K562 (cell line): ENCODE results near the gene ATP6V1A. TPM values are rescaled to one million over a fixed set of nuclear protein-coding genes. Genes with fewer than 3 reads are reported as not detected.
A peak's percentile ranks its signal among the peaks of the same experiment; 100 is the strongest.

Experiments
- ATAC-seq: fragments of 200-7000 bp; cut with Tn5 transposase; 3 replicates; pipeline ENCODE4 v1.9.1; 2020; ENCODE audit warnings: moderate library complexity
- BruUV-seq: library from RNA; stranded (reverse); fragments of 400-500 nt; replicated peaks from 2 replicates; lab custom pipeline; 2021; lab: Mats Ljungman, UMichigan
- CTCF ChIA-PET: fragments of 300-600 bp; formaldehyde crosslinking; extraction: SDS; loops from one replicate; lab custom pipeline; 2021; ENCODE audit warnings: low intra/inter-chr PET ratio; lab: Yijun Ruan, JAX
- POLR2A ChIA-PET: fragments of 300-600, 350-650 bp; sonication (Branson Sonifier 250); formaldehyde crosslinking; extraction: SDS; loops from one replicate; lab custom pipeline; 2021; ENCODE audit warnings: antibody characterized with exemption, inconsistent platforms; lab: Yijun Ruan, JAX
- DNase-seq, 4 experiments: peaks; one replicate each; pipeline versions ENCODE4 v3.0.0 to v3.0.0-alpha.2; 2011 to 2018; ENCODE audit warnings: low spot score in 3 of 4, mixed read lengths in 3 of 4; ENCODE audit errors: extremely low read depth in 1 of 4
- FAIRE-seq: peaks from 2 replicates; lab custom pipeline; 2011; peaks lifted over from hg19 to GRCh38; lab: Jason Lieb, UNC
- H2AFZ ChIP-seq: 2 replicates; pipeline ENCODE4 v1.6.0; 2011; ENCODE audit warnings: low read depth, low read length, control low read depth, inconsistent platforms
- H3K27ac ChIP-seq: fragments of 200-600 bp; 3 replicates; pipeline ENCODE4 v1.8.0; 2011; ENCODE audit warnings: low read depth, mild to moderate bottlenecking, control low read depth, inconsistent platforms, low read length, moderate library complexity, mixed read lengths; ENCODE audit errors: extremely low read depth
- H3K27me3 ChIP-seq, 2 experiments: fragments of 300-600 bp in 1 of 2; 2 replicates in 1 of 2; 3 replicates in 1 of 2; pipeline versions ENCODE4 v1.6.0 to v1.8.0; 2011; ENCODE audit warnings: inconsistent platforms in 2 of 2, low read length in 2 of 2, mild to moderate bottlenecking in 1 of 2, mixed read lengths in 1 of 2, moderate library complexity in 1 of 2; ENCODE audit not compliant: control insufficient read depth in 2 of 2, insufficient read depth in 2 of 2
- H3K36me3 ChIP-seq: fragments of 300-600 bp; 3 replicates; pipeline ENCODE4 v1.8.0; 2011; ENCODE audit warnings: mild to moderate bottlenecking, low read length, inconsistent platforms; ENCODE audit not compliant: control insufficient read depth, insufficient read depth
- H3K4me1 ChIP-seq, 2 experiments: fragments of 200-600 bp in 1 of 2; replicated peaks in 1 of 2; 2 replicates in 1 of 2; 3 replicates in 1 of 2; pipeline versions ENCODE4 v1.5.1 to v1.8.0; 2011; ENCODE audit warnings: inconsistent platforms in 2 of 2, low read length in 2 of 2, mild to moderate bottlenecking in 1 of 2, mixed read lengths in 1 of 2, moderate library complexity in 1 of 2; ENCODE audit not compliant: control insufficient read depth in 2 of 2, insufficient read depth in 2 of 2
- H3K4me2 ChIP-seq: 2 replicates; pipeline ENCODE4 v1.6.1; 2011; ENCODE audit warnings: low read length, control low read depth, inconsistent platforms, mixed read lengths; ENCODE audit not compliant: insufficient read depth
- H3K4me3 ChIP-seq: fragments of 200-600 bp; sonication (generic), shearing (Covaris generic); 2 replicates; pipeline ENCODE4 v1.5.1; 2016; ENCODE audit warnings: control low read depth, inconsistent platforms
- H3K79me2 ChIP-seq: fragments of 200-600 bp; 3 replicates; pipeline ENCODE4 v1.8.0; 2011; ENCODE audit warnings: low read length, inconsistent platforms; ENCODE audit not compliant: control insufficient read depth, insufficient read depth
- H3K9ac ChIP-seq, 2 experiments: 2 replicates each; pipeline versions ENCODE4 v1.6.0 to v1.6.1; 2011; ENCODE audit warnings: low read depth in 2 of 2, low read length in 2 of 2, control low read depth in 1 of 2, inconsistent platforms in 1 of 2, mild to moderate bottlenecking in 1 of 2, mixed read lengths in 1 of 2; ENCODE audit not compliant: insufficient read depth in 1 of 2
- H3K9me1 ChIP-seq: one replicate; pipeline ENCODE4 v1.6.0; 2011; ENCODE audit warnings: inconsistent platforms, mild to moderate bottlenecking, low read length, moderate library complexity; ENCODE audit not compliant: control insufficient read depth, insufficient read depth
- H3K9me3 ChIP-seq: replicated peaks from 2 replicates; pipeline ENCODE4 v1.5.1; 2011; ENCODE audit warnings: low read depth, low read length, inconsistent platforms; ENCODE audit not compliant: control insufficient read depth, insufficient read depth
- H4K20me1 ChIP-seq: replicated peaks from 2 replicates; pipeline ENCODE4 v1.6.1; 2011; ENCODE audit warnings: low read length, inconsistent platforms, mixed read lengths; ENCODE audit not compliant: control insufficient read depth, insufficient read depth
- ASH1L ChIP-seq: fragments of 450-650 bp; IDR thresholded peaks from 2 replicates; pipeline ENCODE4 v1.6.1; 2018; ENCODE audit warnings: borderline replicate concordance, mild to moderate bottlenecking, low read depth; ENCODE audit not compliant: partially characterized antibody
- BCL6 ChIP-seq: fragments of 250-450 bp; sonication (Bioruptor Pico); IDR thresholded peaks from 2 replicates; pipeline ENCODE4 v1.4.0; 2020
- CCNT2 ChIP-seq: IDR thresholded peaks from 2 replicates; pipeline ENCODE4 v1.6.1; 2011; ENCODE audit warnings: borderline replicate concordance, low read depth, mild to moderate bottlenecking, moderate library complexity, mixed read lengths, low read length; ENCODE audit not compliant: insufficient read length; ENCODE audit errors: extremely low read depth
- CEBPB ChIP-seq: fragments of 450-650 bp; IDR thresholded peaks from 2 replicates; pipeline ENCODE4 v1.6.1; 2016; ENCODE audit warnings: missing genetic modification characterization, missing compliant biosample characterization
- ETS2 ChIP-seq: IDR thresholded peaks from 2 replicates; pipeline ENCODE4 v1.6.1; 2016; ENCODE audit warnings: borderline replicate concordance, missing genetic modification characterization, mild to moderate bottlenecking, moderate library complexity, missing compliant biosample characterization; ENCODE audit not compliant: poor library complexity, severe bottlenecking
- FIP1L1 ChIP-seq: fragments of 200-400 bp; formaldehyde crosslinking; IDR thresholded peaks from 2 replicates; pipeline ENCODE4 v1.6.1; 2018; ENCODE audit warnings: mild to moderate bottlenecking, low read depth, low read length; ENCODE audit not compliant: poor library complexity, severe bottlenecking
- NR1H2 ChIP-seq: sonication (generic); formaldehyde crosslinking; IDR thresholded peaks from 2 replicates; pipeline ENCODE4 v1.4.0; 2020; ENCODE audit warnings: mild to moderate bottlenecking, missing genetic modification reagents
- POLR2AphosphoS5 ChIP-seq: IDR thresholded peaks from 2 replicates; pipeline ENCODE4 v1.6.1; 2011; ENCODE audit warnings: mild to moderate bottlenecking, low read depth, low read length, moderate library complexity; ENCODE audit not compliant: control insufficient read depth, insufficient read depth
- RBBP5 ChIP-seq: fragments of 200-600 bp; sonication (generic); IDR thresholded peaks from 2 replicates; pipeline ENCODE4 v1.6.1; 2012; ENCODE audit warnings: borderline replicate concordance, mild to moderate bottlenecking, low read length, control low read depth, inconsistent platforms; ENCODE audit not compliant: insufficient read depth, poor library complexity, severe bottlenecking
- SMAD2 ChIP-seq: fragments of 150-350 bp; IDR thresholded peaks from 2 replicates; pipeline ENCODE4 v1.6.1; 2014; ENCODE audit warnings: low read depth, mild to moderate bottlenecking, low read length
- ZFPM2 ChIP-seq: fragments of 250-450 bp; sonication (Bioruptor Pico); IDR thresholded peaks from 2 replicates; pipeline ENCODE4 v1.5.1; 2022; ENCODE audit warnings: mild to moderate bottlenecking
- ZNF212 ChIP-seq: fragments of 450-650 bp; formaldehyde crosslinking; IDR thresholded peaks from 2 replicates; pipeline ENCODE4 v1.4.0; 2020; ENCODE audit warnings: mild to moderate bottlenecking
- WGBS: fragments of 100-300 bp; shearing (Covaris generic); methylation state at CpG from one replicate; pipeline ENCODE4 v1.1.6; 2016; ENCODE audit warnings: low coverage, mixed read lengths; ENCODE audit not compliant: insufficient coverage; ENCODE audit errors: missing lambda C conversion rate; 5-methylcytosine and 5-hydroxymethylcytosine counted together
- in situ Hi-C: fragments of 300-500 bp; cut with MboI; formaldehyde crosslinking; loops from 4 replicates; pipeline ENCODE4 v1.15.0; 2018; ENCODE audit warnings: inconsistent platforms, mixed read lengths
- intact Hi-C: fragments of 100-400 bp; cut with micrococcal nuclease; formaldehyde crosslinking; loops from 2 replicates; pipeline ENCODE4 v1.14.2; 2022
- polyA plus RNA-seq, 8 experiments: library from polyadenylated mRNA; depleted of rRNA in 4 of 8; stranded (reverse) in 5 of 8; unstranded in 3 of 8; fragments of >200 nt; fragmentation: Nextera tagmentation in 2 of 8; fragmentation: Illumina TruSeq in 1 of 8; extraction: Ambion mirVana in 2 of 8; extraction: Trizol in 1 of 8; gene quantifications; 2 replicates each; pipeline versions ENCODE4 v1.2.1 to v1.2.3, GENCODE V29; 2011 to 2014; ENCODE audit warnings: inconsistent platforms in 1 of 8, missing spikeins in 1 of 8
- total RNA-seq, 7 experiments: library from RNA; depleted of rRNA in 6 of 7; stranded (reverse); fragments of >200 nt in 6 of 7; fragmentation: Illumina TruSeq in 2 of 7; extraction: Trizol in 2 of 7; gene quantifications; 2 replicates each; pipeline versions ENCODE4 v1.2.1 to v1.2.3, GENCODE V29; 2011 to 2021; ENCODE audit warnings: low replicate concordance in 1 of 7
- TF ChIP-seq, protein P1 (sequence below): sonication (generic); formaldehyde crosslinking; IDR thresholded peaks from 2 replicates; pipeline ENCODE4 v1.8.0; 2022; ENCODE audit warnings: mild to moderate bottlenecking, missing genetic modification reagents
- TF ChIP-seq, protein P2 (sequence below): fragments of 250-450 bp; sonication (Bioruptor Pico); IDR thresholded peaks from 2 replicates; pipeline ENCODE4 v1.4.0; 2020
- TF ChIP-seq, protein P3 (sequence below): fragments of 450-650 bp; IDR thresholded peaks from 2 replicates; pipeline ENCODE4 v1.6.1; 2017; ENCODE audit warnings: antibody characterized with exemption, mild to moderate bottlenecking

Gene ATP6V1A
- total and polyA plus RNA-seq, 9 of the 15 experiments (the other 6 are each of a cell fraction or from before 2014, with no cell fraction given) = 23.6 to 57.1 (median 39.9) TPM

DNA sequence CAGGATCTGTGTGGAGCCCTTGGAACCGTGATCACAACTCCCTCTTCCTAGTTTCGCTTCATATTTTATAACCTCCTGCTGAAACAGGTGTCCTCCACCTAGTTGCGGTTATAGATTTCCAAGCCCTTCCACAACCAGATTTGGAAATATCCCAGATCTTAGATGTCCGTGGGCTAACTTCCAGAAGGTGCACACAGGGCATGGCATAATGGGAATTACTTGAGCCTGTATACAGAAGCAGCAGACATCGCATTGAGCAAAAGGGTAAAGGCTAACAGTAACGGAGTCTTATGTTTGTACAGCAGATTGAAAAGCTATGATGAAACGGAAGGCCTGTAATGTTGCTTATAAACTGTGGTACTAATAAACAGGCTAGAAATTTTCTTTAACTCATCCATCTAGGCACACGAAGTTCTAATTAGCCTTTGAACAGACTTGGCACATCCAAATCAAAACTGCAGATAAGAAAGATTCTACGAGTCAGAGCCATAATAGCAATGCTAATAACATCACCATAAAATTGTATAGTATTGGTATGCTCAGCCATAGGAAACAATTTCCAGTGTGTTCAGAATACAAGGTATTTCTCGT lies 49.2 kb upstream of the ATP6V1A start:
- no peaks in the 10 kb centered on the region for H4K20me1 ChIP-seq
- FAIRE-seq (no peak), DNase-seq (no peak), ATAC-seq (no peak)
- peak overlapping the region; percentile 47 for H3K4me3 ChIP-seq
- WGBS = 2% methylated on average over 10 of the region's 10 CpGs
- H3K79me2 ChIP-seq = peaks cover 14% of the 10 kb centered on the region; the same call in 2 of the 3 replicates
- in situ Hi-C loops (no loop called here), intact Hi-C loops (loop anchor here (2.0 kb wide), 1 partner anchor 49 kb away; the partner anchor contains the start of genes ATP6V1A and NAA50)
- no TSS peak for BruUV-seq
- peaks cover 0 to 5% of the 10 kb centered on the region in 2 experiments; a peak in 2 of 5 replicates for H3K4me1 ChIP-seq
- H3K9ac ChIP-seq = peak overlapping the region; percentile 80 to 85
- no peaks in the 10 kb centered on the region for H3K9me1 ChIP-seq
- H3K4me2 ChIP-seq = peak overlapping the region; percentile 92
- peak overlapping the region; percentile 77; the same call in 2 of the 3 replicates for H3K27ac ChIP-seq
- H2AFZ ChIP-seq = peak overlapping the region; percentile 90
- POLR2A ChIA-PET = no interaction called here
- no peaks in the 10 kb centered on the region for H3K27me3 ChIP-seq
- H3K9me3 ChIP-seq = no peaks in the 10 kb centered on the region
- H3K36me3 ChIP-seq = no peaks in the 10 kb centered on the region
- CTCF ChIA-PET = no interaction called here
- TF ChIP-seq ETS2 (tag) = no peak
- no peak for TF ChIP-seq ZNF212 (CRISPR knock-in tag)
- no peak for TF ChIP-seq ASH1L
- TF ChIP-seq POLR2AphosphoS5 = no peak
- TF ChIP-seq CEBPB (tag) = no peak
- TF ChIP-seq RBBP5 = no peak
- no peak for TF ChIP-seq SMAD2
- TF ChIP-seq NR1H2 (CRISPR knock-in tag) = no peak
- no peak for TF ChIP-seq FIP1L1
- TF ChIP-seq ZFPM2 (CRISPR knock-in tag) = no peak
- TF ChIP-seq BCL6 = no peak
- TF ChIP-seq, protein P1, sequence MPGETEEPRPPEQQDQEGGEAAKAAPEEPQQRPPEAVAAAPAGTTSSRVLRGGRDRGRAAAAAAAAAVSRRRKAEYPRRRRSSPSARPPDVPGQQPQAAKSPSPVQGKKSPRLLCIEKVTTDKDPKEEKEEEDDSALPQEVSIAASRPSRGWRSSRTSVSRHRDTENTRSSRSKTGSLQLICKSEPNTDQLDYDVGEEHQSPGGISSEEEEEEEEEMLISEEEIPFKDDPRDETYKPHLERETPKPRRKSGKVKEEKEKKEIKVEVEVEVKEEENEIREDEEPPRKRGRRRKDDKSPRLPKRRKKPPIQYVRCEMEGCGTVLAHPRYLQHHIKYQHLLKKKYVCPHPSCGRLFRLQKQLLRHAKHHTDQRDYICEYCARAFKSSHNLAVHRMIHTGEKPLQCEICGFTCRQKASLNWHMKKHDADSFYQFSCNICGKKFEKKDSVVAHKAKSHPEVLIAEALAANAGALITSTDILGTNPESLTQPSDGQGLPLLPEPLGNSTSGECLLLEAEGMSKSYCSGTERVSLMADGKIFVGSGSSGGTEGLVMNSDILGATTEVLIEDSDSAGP = no peak
- TF ChIP-seq, protein P2, sequence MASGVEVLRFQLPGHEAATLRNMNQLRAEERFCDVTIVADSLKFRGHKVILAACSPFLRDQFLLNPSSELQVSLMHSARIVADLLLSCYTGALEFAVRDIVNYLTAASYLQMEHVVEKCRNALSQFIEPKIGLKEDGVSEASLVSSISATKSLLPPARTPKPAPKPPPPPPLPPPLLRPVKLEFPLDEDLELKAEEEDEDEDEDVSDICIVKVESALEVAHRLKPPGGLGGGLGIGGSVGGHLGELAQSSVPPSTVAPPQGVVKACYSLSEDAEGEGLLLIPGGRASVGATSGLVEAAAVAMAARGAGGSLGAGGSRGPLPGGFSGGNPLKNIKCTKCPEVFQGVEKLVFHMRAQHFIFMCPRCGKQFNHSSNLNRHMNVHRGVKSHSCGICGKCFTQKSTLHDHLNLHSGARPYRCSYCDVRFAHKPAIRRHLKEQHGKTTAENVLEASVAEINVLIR (CRISPR knock-in tag) = no peak
- TF ChIP-seq CCNT2 = no peak
- TF ChIP-seq, protein P3, sequence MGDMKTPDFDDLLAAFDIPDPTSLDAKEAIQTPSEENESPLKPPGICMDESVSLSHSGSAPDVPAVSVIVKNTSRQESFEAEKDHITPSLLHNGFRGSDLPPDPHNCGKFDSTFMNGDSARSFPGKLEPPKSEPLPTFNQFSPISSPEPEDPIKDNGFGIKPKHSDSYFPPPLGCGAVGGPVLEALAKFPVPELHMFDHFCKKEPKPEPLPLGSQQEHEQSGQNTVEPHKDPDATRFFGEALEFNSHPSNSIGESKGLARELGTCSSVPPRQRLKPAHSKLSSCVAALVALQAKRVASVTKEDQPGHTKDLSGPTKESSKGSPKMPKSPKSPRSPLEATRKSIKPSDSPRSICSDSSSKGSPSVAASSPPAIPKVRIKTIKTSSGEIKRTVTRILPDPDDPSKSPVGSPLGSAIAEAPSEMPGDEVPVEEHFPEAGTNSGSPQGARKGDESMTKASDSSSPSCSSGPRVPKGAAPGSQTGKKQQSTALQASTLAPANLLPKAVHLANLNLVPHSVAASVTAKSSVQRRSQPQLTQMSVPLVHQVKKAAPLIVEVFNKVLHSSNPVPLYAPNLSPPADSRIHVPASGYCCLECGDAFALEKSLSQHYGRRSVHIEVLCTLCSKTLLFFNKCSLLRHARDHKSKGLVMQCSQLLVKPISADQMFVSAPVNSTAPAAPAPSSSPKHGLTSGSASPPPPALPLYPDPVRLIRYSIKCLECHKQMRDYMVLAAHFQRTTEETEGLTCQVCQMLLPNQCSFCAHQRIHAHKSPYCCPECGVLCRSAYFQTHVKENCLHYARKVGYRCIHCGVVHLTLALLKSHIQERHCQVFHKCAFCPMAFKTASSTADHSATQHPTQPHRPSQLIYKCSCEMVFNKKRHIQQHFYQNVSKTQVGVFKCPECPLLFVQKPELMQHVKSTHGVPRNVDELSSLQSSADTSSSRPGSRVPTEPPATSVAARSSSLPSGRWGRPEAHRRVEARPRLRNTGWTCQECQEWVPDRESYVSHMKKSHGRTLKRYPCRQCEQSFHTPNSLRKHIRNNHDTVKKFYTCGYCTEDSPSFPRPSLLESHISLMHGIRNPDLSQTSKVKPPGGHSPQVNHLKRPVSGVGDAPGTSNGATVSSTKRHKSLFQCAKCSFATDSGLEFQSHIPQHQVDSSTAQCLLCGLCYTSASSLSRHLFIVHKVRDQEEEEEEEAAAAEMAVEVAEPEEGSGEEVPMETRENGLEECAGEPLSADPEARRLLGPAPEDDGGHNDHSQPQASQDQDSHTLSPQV = no peak
